GM18526 (cell line): Measurements from ENCODE around the gene INTS1.
A peak's percentile ranks its signal among the peaks of the same experiment; 100 is the strongest.

ENCODE experiments used
- POLR2A ChIP-seq: IDR thresholded peaks from 3 replicates; pipeline ENCODE4 v1.6.1; 2011; ENCODE audit not compliant: insufficient read length; ENCODE audit errors: extremely low read depth

The INTS1 gene, protein sequence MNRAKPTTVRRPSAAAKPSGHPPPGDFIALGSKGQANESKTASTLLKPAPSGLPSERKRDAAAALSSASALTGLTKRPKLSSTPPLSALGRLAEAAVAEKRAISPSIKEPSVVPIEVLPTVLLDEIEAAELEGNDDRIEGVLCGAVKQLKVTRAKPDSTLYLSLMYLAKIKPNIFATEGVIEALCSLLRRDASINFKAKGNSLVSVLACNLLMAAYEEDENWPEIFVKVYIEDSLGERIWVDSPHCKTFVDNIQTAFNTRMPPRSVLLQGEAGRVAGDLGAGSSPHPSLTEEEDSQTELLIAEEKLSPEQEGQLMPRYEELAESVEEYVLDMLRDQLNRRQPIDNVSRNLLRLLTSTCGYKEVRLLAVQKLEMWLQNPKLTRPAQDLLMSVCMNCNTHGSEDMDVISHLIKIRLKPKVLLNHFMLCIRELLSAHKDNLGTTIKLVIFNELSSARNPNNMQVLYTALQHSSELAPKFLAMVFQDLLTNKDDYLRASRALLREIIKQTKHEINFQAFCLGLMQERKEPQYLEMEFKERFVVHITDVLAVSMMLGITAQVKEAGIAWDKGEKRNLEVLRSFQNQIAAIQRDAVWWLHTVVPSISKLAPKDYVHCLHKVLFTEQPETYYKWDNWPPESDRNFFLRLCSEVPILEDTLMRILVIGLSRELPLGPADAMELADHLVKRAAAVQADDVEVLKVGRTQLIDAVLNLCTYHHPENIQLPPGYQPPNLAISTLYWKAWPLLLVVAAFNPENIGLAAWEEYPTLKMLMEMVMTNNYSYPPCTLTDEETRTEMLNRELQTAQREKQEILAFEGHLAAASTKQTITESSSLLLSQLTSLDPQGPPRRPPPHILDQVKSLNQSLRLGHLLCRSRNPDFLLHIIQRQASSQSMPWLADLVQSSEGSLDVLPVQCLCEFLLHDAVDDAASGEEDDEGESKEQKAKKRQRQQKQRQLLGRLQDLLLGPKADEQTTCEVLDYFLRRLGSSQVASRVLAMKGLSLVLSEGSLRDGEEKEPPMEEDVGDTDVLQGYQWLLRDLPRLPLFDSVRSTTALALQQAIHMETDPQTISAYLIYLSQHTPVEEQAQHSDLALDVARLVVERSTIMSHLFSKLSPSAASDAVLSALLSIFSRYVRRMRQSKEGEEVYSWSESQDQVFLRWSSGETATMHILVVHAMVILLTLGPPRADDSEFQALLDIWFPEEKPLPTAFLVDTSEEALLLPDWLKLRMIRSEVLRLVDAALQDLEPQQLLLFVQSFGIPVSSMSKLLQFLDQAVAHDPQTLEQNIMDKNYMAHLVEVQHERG (N-terminal part only)

DNA sequence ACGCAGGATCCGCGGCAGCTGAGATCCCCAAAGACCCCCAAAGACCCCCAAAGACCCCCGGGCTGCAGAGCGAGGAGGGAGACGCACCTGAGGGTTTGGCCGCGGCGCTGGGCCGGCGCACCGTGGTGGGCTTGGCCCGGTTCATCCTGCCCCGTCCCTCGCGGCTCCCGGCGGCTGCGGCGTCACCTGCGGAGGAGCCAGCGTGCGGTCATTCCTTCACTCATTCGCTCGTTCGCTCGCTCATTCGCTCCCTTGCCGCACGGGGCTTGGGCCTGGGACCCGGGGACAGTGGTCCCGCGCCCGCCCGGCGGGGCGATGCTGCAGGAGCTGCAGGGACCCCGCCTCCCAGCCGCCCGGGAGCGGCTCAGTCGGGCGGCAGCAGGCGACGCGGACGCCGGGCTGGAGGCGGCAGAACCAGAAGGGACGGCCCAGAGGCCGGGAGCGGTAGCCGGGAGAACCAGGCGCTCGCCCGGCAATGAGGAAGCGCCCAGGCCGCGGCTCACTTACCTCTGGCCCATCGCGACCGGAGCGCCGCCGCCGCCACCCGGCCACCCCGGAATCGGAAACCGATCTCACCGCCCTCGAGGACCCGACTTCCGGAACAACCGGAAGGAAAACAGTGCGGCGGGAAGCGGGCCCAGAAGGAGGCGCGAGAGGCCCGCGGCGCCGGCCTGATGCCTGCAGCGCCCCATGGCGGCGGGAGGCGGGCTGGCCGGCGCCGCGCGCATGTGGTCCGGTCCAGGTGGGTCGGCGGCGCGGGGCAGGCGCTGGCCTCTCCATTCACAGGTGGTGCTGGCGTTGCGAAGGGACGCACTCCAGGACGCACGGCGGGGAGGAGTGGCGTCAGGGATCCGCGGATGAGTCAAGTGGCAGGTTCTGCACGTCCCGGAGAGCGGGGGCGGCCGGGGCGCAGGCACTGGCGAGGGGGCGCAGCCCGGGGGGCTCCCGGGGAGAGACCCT is at the start of gene INTS1:
TSS of gene INTS1 (minus strand) at position 574 of the 960 bp plus-strand sequence. CDS start at position 145, 429 bp downstream.
- TF ChIP-seq POLR2A, result peak; percentile 76

DNA sequence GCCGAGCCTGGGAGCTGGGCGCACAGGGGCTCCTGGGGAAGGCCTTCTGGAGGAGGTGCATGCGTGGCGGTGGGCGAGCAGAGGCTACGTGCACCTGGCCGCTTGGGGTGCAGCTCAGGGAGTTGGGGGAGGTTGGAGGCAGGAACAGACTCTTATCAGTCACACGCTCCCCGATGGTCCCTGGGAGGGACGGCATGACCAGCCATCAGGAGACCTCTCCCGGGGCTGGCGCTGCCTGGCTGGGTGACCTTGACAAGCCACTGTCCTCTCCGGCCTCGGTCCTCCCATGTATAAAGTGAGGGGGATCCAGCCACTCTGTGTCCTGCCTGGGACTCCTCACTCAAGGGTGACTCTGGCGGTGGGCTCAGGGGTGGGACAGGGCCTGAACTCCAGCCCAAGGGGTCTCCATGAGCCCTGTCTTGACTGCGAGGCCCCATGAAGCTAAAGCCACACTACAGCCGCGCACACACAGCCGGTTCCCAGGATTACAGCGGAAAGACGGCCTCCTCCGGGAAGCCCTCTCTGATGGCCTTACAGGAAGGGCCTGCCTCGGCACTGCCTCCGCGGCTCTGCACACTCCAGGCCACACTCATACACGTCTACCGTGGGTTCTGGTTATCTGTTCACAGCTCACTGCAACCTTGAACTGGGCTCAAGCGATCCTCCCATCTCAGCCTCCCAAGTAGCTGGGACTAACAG is 49.5 kb upstream of the INTS1 start:
- no peak for TF ChIP-seq POLR2A

DNA sequence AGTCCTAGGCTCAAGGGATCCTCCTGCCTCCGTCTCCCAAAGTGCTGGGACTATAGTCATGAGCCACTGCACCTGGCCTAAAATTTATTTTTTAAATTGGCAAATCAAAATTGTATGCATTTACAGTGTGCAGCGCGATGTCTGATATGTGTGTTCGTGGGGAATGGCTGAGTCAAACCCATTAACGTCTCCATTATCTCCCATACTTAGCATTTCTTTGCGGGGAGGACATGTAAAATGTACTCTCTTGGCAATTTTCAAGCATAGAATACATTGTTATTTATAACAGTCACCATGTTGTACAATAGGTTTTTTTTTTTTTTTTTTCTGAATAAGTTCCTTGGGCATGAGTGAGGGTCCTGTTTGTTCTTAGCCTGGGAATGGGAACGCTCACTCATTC is 48.0 kb upstream of the INTS1 start:
- no peak for TF ChIP-seq POLR2A

DNA sequence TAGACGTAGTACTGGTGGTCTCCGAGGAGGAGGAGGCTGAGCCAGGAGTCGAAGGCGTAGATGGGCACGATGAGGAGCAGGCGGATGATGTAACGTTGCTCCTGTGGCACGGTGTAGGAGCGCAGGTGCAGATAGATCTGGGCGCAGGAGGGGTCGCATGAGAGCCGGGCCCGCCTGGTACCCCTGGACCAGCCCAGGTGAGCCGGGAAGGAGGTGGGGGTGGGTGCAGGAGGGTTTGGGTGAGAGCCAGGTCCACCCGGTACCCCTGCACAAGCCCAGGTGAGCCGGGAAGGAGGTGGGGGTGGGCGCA is 46.6 kb upstream of the INTS1 start:
- TF ChIP-seq POLR2A, result no peak

DNA sequence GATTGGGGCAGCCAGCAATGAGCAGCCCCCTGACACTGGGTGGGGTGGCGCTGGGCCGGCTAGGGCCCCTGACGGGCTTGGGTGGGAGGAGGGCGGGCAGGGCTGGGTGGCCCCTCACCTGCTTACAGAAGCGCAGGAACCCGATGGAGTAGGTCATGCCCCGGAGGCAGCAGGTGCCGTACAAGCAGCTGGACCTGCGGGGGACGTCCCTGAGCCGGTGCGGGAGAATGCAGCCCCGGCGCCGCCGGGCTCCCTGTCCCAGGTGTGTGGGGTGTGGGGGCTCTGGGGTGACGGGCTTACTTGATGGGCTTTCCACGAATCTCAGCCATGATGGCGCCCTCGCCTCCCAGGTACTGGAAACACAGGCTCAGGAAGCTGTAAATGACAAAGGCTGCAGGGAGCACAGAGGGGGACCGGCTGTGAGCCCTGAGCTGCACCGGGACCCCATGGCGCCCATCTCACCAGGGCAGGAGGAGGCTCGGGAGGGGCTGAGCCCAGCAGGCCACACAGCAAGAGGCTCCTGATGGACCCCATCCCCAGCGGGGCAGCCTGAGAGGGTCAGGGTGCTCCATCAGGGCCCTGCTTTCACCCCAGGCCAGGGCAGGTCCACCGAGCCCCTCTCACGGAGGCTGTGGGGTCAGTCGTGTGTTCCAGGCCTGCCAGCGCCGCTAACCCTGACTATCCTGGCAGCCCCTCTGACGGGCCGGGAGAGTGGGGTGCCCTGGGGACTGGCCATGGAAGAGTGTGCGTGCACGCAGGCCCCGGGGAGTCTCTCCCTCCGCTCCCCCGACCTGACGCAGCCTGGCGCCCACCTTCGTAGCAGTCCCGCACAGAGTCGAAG is 46.0 kb upstream of the INTS1 start:
- TF ChIP-seq POLR2A, result no peak

DNA sequence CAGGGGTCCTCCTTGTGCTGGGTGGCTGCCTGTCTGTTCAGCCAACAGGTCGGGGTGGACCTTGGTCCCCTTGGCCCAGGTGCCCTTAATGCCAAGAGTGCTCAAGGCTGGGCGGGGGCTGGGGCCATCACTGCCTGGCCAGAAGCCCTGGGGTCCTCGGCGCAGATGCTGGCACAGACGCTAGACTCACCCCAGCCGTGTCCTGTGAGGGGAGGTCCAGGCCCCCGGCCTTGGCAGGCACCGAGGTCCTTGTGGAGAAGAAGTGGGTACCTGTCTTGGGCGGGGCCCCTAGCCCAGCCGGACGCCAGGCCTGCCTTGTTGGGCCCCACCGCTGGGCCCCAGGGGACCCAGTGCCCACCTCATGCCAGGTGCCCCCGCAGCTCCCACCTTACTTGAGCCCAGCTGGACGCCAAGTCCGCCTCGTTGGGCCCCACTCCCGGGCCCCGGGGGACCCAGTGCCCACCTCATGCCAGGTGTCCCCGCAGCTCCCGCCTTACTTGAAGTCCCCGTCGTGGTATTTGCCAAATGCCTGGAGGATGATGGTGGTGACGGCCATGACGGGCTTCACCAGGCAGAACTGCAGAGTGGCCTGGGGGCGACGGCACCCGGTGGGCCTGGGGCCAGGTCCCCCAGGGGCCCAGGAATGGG is 45.3 kb upstream of the INTS1 start:
- TF ChIP-seq POLR2A, result no peak

DNA sequence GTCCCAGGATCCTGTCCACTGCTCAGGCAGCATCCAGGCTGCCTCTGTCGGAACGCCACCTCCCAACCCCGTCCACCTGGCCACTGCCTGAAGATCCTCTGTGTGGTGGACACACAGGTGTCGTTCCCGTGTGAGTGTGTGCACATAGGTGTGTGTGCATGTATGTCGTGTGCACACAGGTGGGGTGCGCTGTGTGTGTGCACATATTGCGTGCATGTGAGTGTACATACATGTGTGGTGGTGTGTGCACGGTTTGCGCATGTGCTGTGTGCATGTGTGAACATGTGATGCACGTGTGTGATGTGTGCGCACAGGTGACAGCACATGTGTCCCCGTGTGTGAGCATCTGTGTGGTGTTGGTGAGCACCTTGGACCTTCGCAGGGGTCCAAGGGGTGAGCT is 44.8 kb upstream of the INTS1 start:
- TF ChIP-seq POLR2A, result no peak

DNA sequence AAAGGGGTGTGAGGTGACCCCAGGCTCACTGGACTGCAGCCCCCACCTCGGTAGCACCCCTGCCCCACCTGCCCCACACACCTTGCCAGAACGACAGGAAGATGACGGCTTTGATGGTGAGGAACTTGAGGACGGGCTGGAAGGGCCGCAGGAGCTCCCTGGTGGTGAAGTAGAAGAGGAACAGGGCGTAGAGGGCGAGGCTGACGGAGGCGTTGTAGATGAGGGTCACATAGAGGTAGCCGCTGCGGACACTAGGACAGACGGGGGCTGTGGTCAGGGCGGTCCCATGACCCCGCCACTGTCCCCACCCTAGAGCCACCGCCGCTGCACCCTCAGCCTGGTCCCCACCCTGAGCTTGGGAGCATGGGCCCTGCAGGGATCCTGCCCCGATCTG is 44.2 kb upstream of the INTS1 start:
- TF ChIP-seq POLR2A, result no peak

DNA sequence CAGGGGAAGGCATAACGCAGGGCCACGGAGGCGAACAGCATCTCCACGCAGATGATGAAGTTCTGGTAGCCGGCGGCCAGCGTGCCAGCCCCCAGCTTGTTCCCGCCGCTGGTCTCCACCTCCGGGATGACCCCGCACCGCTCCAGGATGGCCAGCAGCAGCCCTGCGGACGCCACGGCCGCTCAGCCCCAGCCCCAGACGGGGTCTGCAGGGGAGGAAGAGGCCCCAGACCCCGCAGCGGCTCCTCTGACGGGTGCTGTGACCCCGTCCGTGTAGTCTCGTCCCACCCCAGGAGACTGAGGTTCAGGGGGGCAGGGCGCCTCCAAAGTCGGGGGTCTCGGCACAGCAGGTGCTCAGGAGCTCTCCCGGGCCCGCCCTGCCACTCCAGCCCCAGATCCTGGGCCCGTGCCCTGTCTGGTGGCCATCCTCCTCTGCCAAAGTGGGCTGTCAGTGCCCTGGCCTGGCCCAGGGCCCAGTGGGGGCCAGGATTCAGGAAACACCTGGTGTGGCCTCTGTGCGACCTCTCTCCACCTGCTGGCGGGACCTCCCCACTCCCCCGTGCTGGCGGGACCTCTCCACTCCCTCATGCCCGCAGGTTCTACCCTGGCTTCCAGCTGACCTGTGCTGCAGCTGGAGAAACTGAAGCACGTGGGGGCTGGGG is 43.7 kb upstream of the INTS1 start:
- no peak for TF ChIP-seq POLR2A

DNA sequence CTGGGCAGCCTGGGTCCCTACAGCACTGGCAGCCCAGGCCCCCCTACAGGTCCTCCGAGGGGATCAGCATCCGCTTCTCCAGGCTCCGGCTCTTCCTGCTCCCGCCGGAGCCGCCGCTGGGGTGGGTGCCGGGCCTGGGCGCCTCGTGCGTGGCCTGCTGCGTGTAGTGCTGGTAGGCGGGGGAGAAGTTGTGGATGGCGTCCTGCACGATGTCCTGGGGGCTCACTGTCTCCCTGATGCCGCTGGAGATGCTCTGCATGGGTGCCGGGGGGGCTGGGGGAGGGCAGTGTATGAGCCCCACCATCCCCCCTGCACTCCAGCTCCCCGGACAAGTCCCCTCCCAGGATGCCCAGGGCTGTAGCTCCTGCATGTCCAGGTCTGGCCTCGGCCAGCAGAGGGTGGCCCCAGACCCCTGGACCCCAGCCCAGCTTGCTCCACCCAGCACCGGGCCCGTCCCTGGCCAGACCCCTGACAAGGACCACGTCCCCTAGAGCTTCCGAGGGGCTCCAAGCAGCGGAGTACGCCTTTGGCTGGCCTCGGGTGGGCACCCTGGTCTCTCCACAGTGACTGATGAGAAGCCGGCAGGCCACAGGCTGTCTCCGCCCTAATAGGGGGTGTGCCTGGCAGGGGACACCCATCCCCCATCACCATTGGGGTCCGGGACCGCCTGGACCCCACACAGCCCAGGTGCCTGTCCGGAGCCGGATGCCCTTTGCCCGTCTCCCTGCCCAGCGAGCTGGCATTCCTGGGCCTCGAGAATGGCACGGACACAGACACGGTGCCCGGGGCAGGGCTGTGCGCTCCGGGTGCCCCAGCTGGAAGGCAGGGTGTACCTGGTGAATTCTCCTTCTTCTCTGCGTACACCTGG is 43.0 kb upstream of the INTS1 start:
- no peak for TF ChIP-seq POLR2A
